Stimulated activated CD4-positive, alpha-beta T cell treated with anti-CD3 and anti-CD28 coated beads, Interleukin-1b, Interleukin-23, amount 100 ng/mL, for 24 hours (primary cell): ENCODE results near the gene ERGIC1.

ENCODE experiments used
- DNase-seq, 4 experiments: peaks; one replicate each; pipeline ENCODE4 v3.0.0-alpha.2; 2020; ENCODE audit warnings: low read depth in 4 of 4, low spot score in 1 of 4

Gene ERGIC1

GRCh38 chr5:172918421-172919371, 84.6 kb downstream of the ERGIC1 start:
- DNase-seq: no peak

- DNase-seq: no peak
Observed at GRCh38 chr5:172919525-172920446, 85.7 kb downstream of the ERGIC1 start.

GRCh38 chr5:172920447-172920849, 86.4 kb downstream of the ERGIC1 start:
- no peak for DNase-seq

- DNase-seq: no peak
Observed at GRCh38 chr5:172920995-172921394, 86.9 kb downstream of the ERGIC1 start.

- DNase-seq: no peak
Observed at GRCh38 chr5:172921906-172922305, 87.9 kb downstream of the ERGIC1 start.

- no peak for DNase-seq
Observed at GRCh38 chr5:172923539-172923938, 89.5 kb downstream of the ERGIC1 start.

- no peak for DNase-seq
Observed at GRCh38 chr5:172925336-172925948, 91.4 kb downstream of the ERGIC1 start.

GRCh38 chr5:172926008-172926523, 92.0 kb downstream of the ERGIC1 start:
- no peak for DNase-seq

- DNase-seq: no peak
Observed at GRCh38 chr5:172926796-172927195, 92.7 kb downstream of the ERGIC1 start.

- no peak for DNase-seq
Observed at GRCh38 chr5:172929371-172929838, 95.4 kb downstream of the ERGIC1 start.

GRCh38 chr5:172931001-172931536, 97.0 kb downstream of the ERGIC1 start:
- no peak for DNase-seq

GRCh38 chr5:172932313-172933017, 98.4 kb downstream of the ERGIC1 start:
- peak; percentile 46 to 67 (median 56) for DNase-seq

- DNase-seq: no peak
Observed at GRCh38 chr5:172933238-172933637, 99.2 kb downstream of the ERGIC1 start.

- DNase-seq: no peak
Observed at GRCh38 chr5:172935096-172935495, 101.0 kb downstream of the ERGIC1 start.

- no peak for DNase-seq
Observed at GRCh38 chr5:172936401-172936800, 102.3 kb downstream of the ERGIC1 start.

GRCh38 chr5:172939071-172939470, 105.0 kb downstream of the ERGIC1 start:
- DNase-seq: no peak

- no peak for DNase-seq
Observed at GRCh38 chr5:172939611-172940267, 105.7 kb downstream of the ERGIC1 start.

- DNase-seq: no peak
Observed at GRCh38 chr5:172940268-172941066, 106.4 kb downstream of the ERGIC1 start.

- DNase-seq: no peak
Observed at GRCh38 chr5:172941067-172941516, 107.0 kb downstream of the ERGIC1 start.
